T-cell (primary cell): ENCODE measurements around the gene PITX3. TPM values are rescaled to one million over a fixed set of nuclear protein-coding genes. Genes with fewer than 3 reads are reported as not detected.

Experiments used
- ATAC-seq, 4 experiments: fragments of 200-7000 bp in 3 of 4; fragments of 150-1000 bp in 1 of 4; cut with Tn5 transposase; replicated peaks in 1 of 4; 1 replicate in 3 of 4; 2 replicates in 1 of 4; pipeline ENCODE4 v1.10.0; 2021; ENCODE audit warnings: moderate library complexity in 3 of 4, mild to moderate bottlenecking in 2 of 4, moderate number of reproducible peaks in 1 of 4
- CTCF ChIA-PET, 2 donors: fragments of 300-600 bp; sonication (Branson Sonifier 250); formaldehyde crosslinking; loops; one replicate each; lab custom pipeline; 2022; ENCODE audit warnings: antibody characterized with exemption in 2 of 2; lab: Charles Lee
- POLR2A ChIA-PET, 2 donors: fragments of 300-600 bp; sonication (Branson Sonifier 250); formaldehyde crosslinking; loops; one replicate each; lab custom pipeline; 2022; ENCODE audit warnings: antibody characterized with exemption in 2 of 2; lab: Charles Lee
- DNase-seq, 35 experiments: peaks; one replicate each; pipeline versions ENCODE4 v3.0.0 to v3.0.0-alpha.2; 2013 to 2023
- H3K27ac ChIP-seq: one replicate; pipeline ENCODE4 v1.5.1; 2013; ENCODE audit warnings: low read length
- H3K27me3 ChIP-seq, 2 experiments: replicated peaks in 1 of 2; 1 replicate in 1 of 2; 2 replicates in 1 of 2; pipeline versions ENCODE4 v1.6.1 to v1.7.0; 2013; ENCODE audit warnings: low read length in 1 of 2, mixed read lengths in 1 of 2; ENCODE audit not compliant: control insufficient read depth in 2 of 2, insufficient read depth in 2 of 2; ENCODE audit errors: extremely low read depth in 1 of 2
- H3K36me3 ChIP-seq, 2 donors: 1 replicate in 1 of 2; 2 replicates in 1 of 2; pipeline versions ENCODE4 v1.6.1 to v1.7.0; 2013; ENCODE audit warnings: low read length in 1 of 2; ENCODE audit not compliant: control insufficient read depth in 2 of 2, insufficient read depth in 1 of 2; ENCODE audit errors: extremely low read depth in 1 of 2
- H3K4me1 ChIP-seq, 2 experiments: 1 replicate in 1 of 2; 2 replicates in 1 of 2; pipeline versions ENCODE4 v1.6.1 to v1.7.0; 2013; ENCODE audit warnings: low read length in 2 of 2, mixed read lengths in 1 of 2; ENCODE audit not compliant: insufficient read depth in 2 of 2, control insufficient read depth in 1 of 2; ENCODE audit errors: extremely low read depth in 1 of 2
- H3K4me3 ChIP-seq, 2 donors: 1 replicate in 1 of 2; 2 replicates in 1 of 2; pipeline versions ENCODE4 v1.5.1 to v1.7.0; 2013; ENCODE audit warnings: mild to moderate bottlenecking in 2 of 2, low read length in 1 of 2, moderate library complexity in 1 of 2; ENCODE audit not compliant: control insufficient read depth in 1 of 2; ENCODE audit errors: extremely low read depth in 1 of 2
- H3K9me3 ChIP-seq: 2 replicates; pipeline ENCODE4 v1.7.0; 2013
- H3K27ac Mint-ChIP-seq, 2 donors: one replicate each; pipeline ENCODE4 v1.8.0; 2020 to 2021; ENCODE audit warnings: mild to moderate bottlenecking in 2 of 2, mixed read lengths in 2 of 2
- H3K27me3 Mint-ChIP-seq, 2 donors: one replicate each; pipeline ENCODE4 v1.8.0; 2021 to 2022; ENCODE audit warnings: mixed read lengths in 2 of 2
- H3K36me3 Mint-ChIP-seq: one replicate; pipeline ENCODE4 v1.8.0; 2021; ENCODE audit warnings: mixed read lengths
- H3K4me1 Mint-ChIP-seq, 3 donors: one replicate each; pipeline ENCODE4 v1.8.0; 2020 to 2022; ENCODE audit warnings: mixed read lengths in 3 of 3, mild to moderate bottlenecking in 1 of 3
- H3K4me3 Mint-ChIP-seq, 3 donors: one replicate each; pipeline ENCODE4 v1.8.0; 2020 to 2022; ENCODE audit warnings: mild to moderate bottlenecking in 3 of 3, mixed read lengths in 3 of 3, moderate library complexity in 3 of 3
- H3K9me3 Mint-ChIP-seq, 3 donors: one replicate each; pipeline ENCODE4 v1.8.0; 2020 to 2022; ENCODE audit warnings: mixed read lengths in 3 of 3
- WGBS: methylation state at CpG from one replicate; pipeline ENCODE4 v1.1.5; 2013; ENCODE audit warnings: missing lambda C conversion rate; ENCODE audit not compliant: insufficient coverage; 5-methylcytosine and 5-hydroxymethylcytosine counted together
- total RNA-seq, 35 experiments: library from RNA in 6 of 35; stranded (reverse) in 6 of 35; fragments of 120-200 nt in 1 of 35; gene quantifications; one replicate each; pipeline versions ENCODE4 v1.2.1 to v1.2.4 and lab custom pipeline; 2013 to 2026

Gene PITX3
- total RNA-seq, 5 donors from 2014 or later (not counting 1 experiment from before 2014, with no cell fraction given): not detected

DNA sequence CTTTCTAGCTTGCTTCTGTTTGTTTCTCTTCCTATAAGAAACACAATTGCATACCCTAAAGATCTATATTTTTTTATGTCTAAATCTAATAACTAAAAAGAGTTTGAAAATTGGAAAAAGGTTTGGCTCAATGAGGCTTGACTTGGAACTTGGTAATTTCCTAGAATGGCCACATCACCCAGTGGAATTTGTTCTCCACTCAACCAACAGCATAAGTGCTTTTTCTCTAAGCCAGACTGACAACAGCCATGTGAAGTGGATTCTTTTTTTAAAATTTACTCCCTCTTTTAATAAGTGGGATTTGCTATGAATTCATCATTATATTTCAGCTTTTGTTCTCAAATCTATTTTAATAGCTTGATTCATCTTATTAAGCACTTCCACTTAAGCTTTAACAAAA, 37.8 kb upstream of the PITX3 start:
- Histone ChIP-seq H3K27ac (no peak overlapping the region), H3K4me1 (peaks cover 8 to 17% of the 10 kb centered on the region in 2 experiments), H3K4me3 (no peak overlapping the region), H3K36me3 (peaks cover 0 to 10% of the 10 kb centered on the region in 2 donors), H3K9me3 (no peaks in the 10 kb centered on the region), H3K27me3 (no peaks in the 10 kb centered on the region)
- Mint-ChIP-seq H3K4me3 (no peak overlapping the region), H3K9me3 (no peaks in the 10 kb centered on the region), H3K4me1 (peaks cover 47 to 57% (median 49%) of the 10 kb centered on the region in 3 donors), H3K36me3 (peaks cover 12% of the 10 kb centered on the region), H3K27ac (no peak overlapping the region), H3K27me3 (no peaks in the 10 kb centered on the region)
- DNase-seq (no peak), ATAC-seq (no peak)
- CTCF ChIA-PET: interaction anchor here in 1 of 2 donors (0.5 to 1.5 kb wide), 5 partner anchors 12 to 266 kb away, joined by 3 to 6 read pairs (median 4); partner anchors contain the start of gene ELOVL3
- POLR2A ChIA-PET: interaction anchor here in 1 of 2 donors (0.7 kb wide), 1 partner anchor 49 kb away, joined by 6 read pairs; no protein-coding TSS in a partner anchor

DNA sequence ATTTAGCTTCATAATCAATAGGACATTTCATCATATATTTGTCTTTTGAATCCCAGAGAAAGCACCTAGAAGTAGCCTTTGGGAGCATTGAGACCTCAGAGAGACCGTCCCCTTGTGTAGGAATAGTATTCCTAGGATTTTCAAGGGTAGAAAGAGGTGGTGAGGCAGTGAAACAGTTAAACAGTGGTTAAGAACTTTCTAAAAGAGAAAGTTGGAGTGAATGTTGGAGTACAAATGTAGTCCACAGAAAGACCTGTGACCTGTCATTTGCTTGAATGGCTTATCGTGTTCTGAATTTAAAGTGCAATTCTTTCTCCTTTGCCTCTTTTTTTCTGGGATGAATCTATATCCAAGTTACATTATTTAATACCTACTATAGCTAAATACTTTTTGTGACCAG, 34.0 kb upstream of the PITX3 start:
- DNase-seq (no peak), ATAC-seq (no peak)
- WGBS: 100% methylated on average over 1 of the region's 2 CpGs
- H3K36me3 ChIP-seq: peaks cover 0 to 4% of the 10 kb centered on the region in 2 donors
- no peak overlapping the region for H3K27ac ChIP-seq
- ChIA-PET CTCF (no interaction called here), POLR2A (interaction anchor here in 1 of 2 donors (0.5 kb wide), 1 partner anchor 258 kb away, joined by 5 read pairs; no protein-coding TSS in a partner anchor)
- peaks cover 2 to 9% of the 10 kb centered on the region in 2 experiments for H3K4me1 ChIP-seq
- Mint-ChIP-seq H3K27me3 (no peaks in the 10 kb centered on the region), H3K27ac (no peak overlapping the region), H3K4me3 (no peak overlapping the region), H3K4me1 (peaks cover 32 to 49% (median 39%) of the 10 kb centered on the region in 3 donors), H3K36me3 (peaks cover 3% of the 10 kb centered on the region), H3K9me3 (no peaks in the 10 kb centered on the region)
- no peaks in the 10 kb centered on the region for H3K9me3 ChIP-seq
- no peaks in the 10 kb centered on the region for H3K27me3 ChIP-seq
- H3K4me3 ChIP-seq: no peak overlapping the region

DNA sequence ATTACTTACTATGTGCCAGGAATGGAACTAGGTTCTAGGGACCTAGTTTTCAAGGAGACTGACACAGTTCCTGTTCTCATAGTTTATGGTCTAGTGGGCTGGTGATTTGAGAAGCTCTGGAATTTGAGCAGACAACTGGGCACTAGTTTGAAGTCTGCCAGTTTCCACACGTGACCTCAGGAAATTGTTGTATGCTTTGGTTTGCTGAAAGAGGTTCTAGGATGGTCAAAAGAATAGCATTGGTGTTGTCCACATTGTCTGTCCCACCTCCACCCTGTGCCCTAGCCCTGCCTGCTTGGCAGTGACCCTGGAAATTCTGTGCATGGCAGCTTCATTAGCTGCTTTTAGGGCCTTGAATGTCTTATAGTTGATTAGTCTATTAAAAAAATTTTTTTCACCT, 32.8 kb upstream of the PITX3 start:
- 82% methylated on average over 1 of the region's 1 CpG for WGBS
- H3K27ac ChIP-seq: no peak overlapping the region
- no peaks in the 10 kb centered on the region for H3K27me3 ChIP-seq
- no peaks in the 10 kb centered on the region for H3K9me3 ChIP-seq
- no peaks in the 10 kb centered on the region for H3K9me3 Mint-ChIP-seq
- no peak for ATAC-seq
- H3K27me3 Mint-ChIP-seq: no peaks in the 10 kb centered on the region
- peaks cover 24 to 39% (median 31%) of the 10 kb centered on the region in 3 donors for H3K4me1 Mint-ChIP-seq
- ChIA-PET POLR2A (no interaction called here), CTCF (no interaction called here)
- H3K4me1 ChIP-seq: peaks cover 0 to 6% of the 10 kb centered on the region in 2 experiments
- no peak overlapping the region for H3K4me3 Mint-ChIP-seq
- no peak overlapping the region for H3K4me3 ChIP-seq
- peaks cover 0 to 4% of the 10 kb centered on the region in 2 donors for H3K36me3 ChIP-seq
- peaks cover 6% of the 10 kb centered on the region for H3K36me3 Mint-ChIP-seq
- no peak overlapping the region for H3K27ac Mint-ChIP-seq
- DNase-seq: no peak

DNA sequence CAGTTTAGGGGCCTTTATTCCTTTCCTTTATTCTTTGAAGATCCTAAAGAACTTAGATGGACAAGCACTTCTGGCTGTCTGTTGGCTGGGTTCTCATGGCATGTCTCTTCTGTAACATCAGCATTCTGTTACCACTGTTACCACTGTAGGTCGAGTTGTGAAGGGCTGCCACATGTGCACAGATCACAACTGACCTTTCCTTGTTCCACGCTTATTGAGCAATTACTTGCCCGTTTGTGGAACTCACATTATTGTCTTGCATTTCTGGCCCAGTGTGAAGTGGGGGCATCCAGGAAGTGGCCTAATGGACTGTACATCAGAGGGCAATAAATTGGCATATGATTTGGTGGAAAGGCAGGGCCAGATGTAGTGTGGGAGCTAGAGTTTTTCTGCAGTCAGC, 27.7 kb upstream of the PITX3 start:
- no peak overlapping the region for H3K27ac Mint-ChIP-seq
- peaks cover 0 to 12% of the 10 kb centered on the region in 2 donors for H3K36me3 ChIP-seq
- no peak for ATAC-seq
- ChIA-PET CTCF (no interaction called here), POLR2A (no interaction called here)
- H3K9me3 Mint-ChIP-seq: no peaks in the 10 kb centered on the region
- WGBS: 82% methylated on average over 2 of the region's 3 CpGs
- no peak overlapping the region for H3K4me3 ChIP-seq
- H3K36me3 Mint-ChIP-seq: peaks cover 20% of the 10 kb centered on the region
- H3K9me3 ChIP-seq: no peaks in the 10 kb centered on the region
- H3K27me3 Mint-ChIP-seq: no peaks in the 10 kb centered on the region
- DNase-seq: no peak
- H3K4me3 Mint-ChIP-seq: no peak overlapping the region
- H3K4me1 Mint-ChIP-seq: peaks cover 47 to 67% (median 60%) of the 10 kb centered on the region in 3 donors
- peaks cover 0 to 9% of the 10 kb centered on the region in 2 experiments for H3K4me1 ChIP-seq
- H3K27me3 ChIP-seq: no peaks in the 10 kb centered on the region
- no peak overlapping the region for H3K27ac ChIP-seq

DNA sequence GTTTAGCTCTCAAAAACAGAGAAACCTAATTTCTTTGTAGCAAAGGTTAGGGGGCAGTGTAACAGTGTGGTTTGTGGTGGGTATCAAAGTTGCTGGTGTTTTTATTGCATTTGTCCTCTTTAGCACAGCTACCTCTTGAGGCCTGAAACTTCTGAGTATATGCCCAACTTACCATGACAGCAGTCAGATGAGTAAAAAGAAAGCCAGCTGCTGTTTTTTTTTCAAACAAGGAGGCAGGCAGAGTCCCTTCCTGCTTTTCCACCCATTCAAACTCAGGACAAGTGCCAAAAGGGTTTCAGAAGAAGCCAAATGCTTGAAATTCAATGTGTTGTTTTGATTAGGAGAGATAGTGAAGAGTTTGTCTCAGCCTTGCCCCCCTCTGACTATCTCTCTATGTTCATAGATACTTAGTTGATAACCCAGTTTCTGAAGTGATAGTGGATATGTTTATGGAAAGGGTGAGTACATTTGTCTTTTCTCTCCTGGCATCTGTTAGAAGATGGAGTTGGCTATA, 27.1 kb upstream of the PITX3 start:
- H3K27ac ChIP-seq: no peak overlapping the region
- no peaks in the 10 kb centered on the region for H3K9me3 ChIP-seq
- Mint-ChIP-seq H3K36me3 (peaks cover 21% of the 10 kb centered on the region), H3K27ac (peak overlapping the region in 1 of 2 donors; percentile 22), H3K27me3 (no peaks in the 10 kb centered on the region), H3K4me3 (no peak overlapping the region), H3K4me1 (peaks cover 47 to 66% (median 60%) of the 10 kb centered on the region in 3 donors), H3K9me3 (no peaks in the 10 kb centered on the region)
- no peak overlapping the region for H3K4me3 ChIP-seq
- ChIA-PET POLR2A (no interaction called here), CTCF (interaction anchor here in 1 of 2 donors (1.1 to 1.2 kb wide), 3 partner anchors 27 to 38 kb away, joined by 3 read pairs; no protein-coding TSS in a partner anchor)
- H3K27me3 ChIP-seq: no peaks in the 10 kb centered on the region
- H3K36me3 ChIP-seq: peaks cover 0 to 13% of the 10 kb centered on the region in 2 donors
- no peak for DNase-seq
- no peak for ATAC-seq
- H3K4me1 ChIP-seq: peaks cover 0 to 9% of the 10 kb centered on the region in 2 experiments

DNA sequence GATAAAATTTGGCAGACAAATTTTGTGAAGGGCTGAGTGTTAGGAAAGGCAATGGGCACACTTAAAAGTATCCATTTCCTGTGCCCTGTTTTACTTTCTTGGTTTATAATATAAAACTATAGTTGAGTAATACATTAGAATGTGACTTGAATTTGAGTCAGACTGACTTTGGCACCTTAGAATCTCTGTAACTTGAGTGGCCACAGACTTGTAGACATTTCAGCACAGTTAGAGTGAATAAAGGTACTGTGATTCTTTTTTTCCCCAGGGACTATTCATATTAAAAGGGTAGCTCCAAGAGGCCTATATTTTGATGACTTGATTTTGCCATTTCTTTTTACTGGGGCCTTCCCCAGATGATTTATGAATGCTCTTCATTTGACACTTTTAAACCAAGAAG, 26.4 kb upstream of the PITX3 start:
- H3K9me3 Mint-ChIP-seq: no peaks in the 10 kb centered on the region
- Histone ChIP-seq H3K27ac (no peak overlapping the region), H3K27me3 (no peaks in the 10 kb centered on the region), H3K36me3 (peaks cover 0 to 20% of the 10 kb centered on the region in 2 donors), H3K9me3 (no peaks in the 10 kb centered on the region), H3K4me3 (no peak overlapping the region), H3K4me1 (peaks cover 0 to 9% of the 10 kb centered on the region in 2 experiments)
- H3K36me3 Mint-ChIP-seq: peaks cover 27% of the 10 kb centered on the region
- no peaks in the 10 kb centered on the region for H3K27me3 Mint-ChIP-seq
- no peak for DNase-seq
- ATAC-seq: no peak
- CTCF ChIA-PET: interaction anchor here in 1 of 2 donors (1.1 to 1.2 kb wide), 3 partner anchors 28 to 38 kb away, joined by 3 read pairs; no protein-coding TSS in a partner anchor
- POLR2A ChIA-PET: interaction anchor here in 1 of 2 donors (0.6 kb wide), 1 partner anchor 139 kb away, joined by 9 read pairs; no protein-coding TSS in a partner anchor
- H3K27ac Mint-ChIP-seq: peak overlapping the region; percentile 20 to 22
- peaks cover 52 to 71% (median 64%) of the 10 kb centered on the region in 3 donors for H3K4me1 Mint-ChIP-seq
- no peak overlapping the region for H3K4me3 Mint-ChIP-seq
